Peyer's patch (tissue), 4 donors: ENCODE results near the gene TAS2R46. TPM values are rescaled to one million over a fixed set of nuclear protein-coding genes. Genes with fewer than 3 reads are reported as not detected.

Experiments
- DNase-seq, 3 donors: peaks; one replicate each; pipeline ENCODE4 v3.0.0-alpha.2; 2017 to 2019
- H3K27ac ChIP-seq, 4 donors: fragments of 200-600 bp; sonication (generic); one replicate each; pipeline ENCODE4 v1.5.1; 2016 to 2019
- H3K27me3 ChIP-seq, 2 donors: fragments of 200-600 bp; sonication (generic); one replicate each; pipeline ENCODE4 v1.5.1; 2019
- H3K36me3 ChIP-seq, 3 donors: fragments of 200-600 bp; sonication (generic); one replicate each; pipeline ENCODE4 v1.5.1; 2016 to 2019
- H3K4me1 ChIP-seq, 4 donors: fragments of 200-600 bp; sonication (generic); one replicate each; pipeline ENCODE4 v1.5.1; 2016 to 2019
- H3K4me3 ChIP-seq, 4 donors: fragments of 200-600 bp; sonication (generic); 1 replicate in 3 of 4; 2 replicates in 1 of 4; pipeline ENCODE4 v1.5.1; 2016 to 2019; ENCODE audit warnings: mild to moderate bottlenecking in 1 of 4
- H3K9me3 ChIP-seq, 4 donors: fragments of 200-600 bp; sonication (generic); one replicate each; pipeline ENCODE4 v1.5.1; 2016 to 2019; ENCODE audit warnings: mild to moderate bottlenecking in 1 of 4
- CTCF ChIP-seq, 6 experiments: fragments of 450-650 bp in 4 of 6; fragments of 200-600 bp in 2 of 6; sonication (generic) in 1 of 6; IDR thresholded peaks; one replicate each; pipeline ENCODE4 v1.5.1; 2017 to 2019; ENCODE audit warnings: antibody characterized with exemption in 6 of 6, mild to moderate bottlenecking in 3 of 6, moderate library complexity in 1 of 6
- POLR2A ChIP-seq, 2 donors: fragments of 450-650 bp; IDR thresholded peaks; one replicate each; pipeline ENCODE4 v1.5.1; 2017; ENCODE audit warnings: antibody characterized with exemption in 2 of 2, mild to moderate bottlenecking in 2 of 2, moderate library complexity in 2 of 2
- total RNA-seq, 4 donors: library from RNA; depleted of rRNA; stranded (reverse); fragments of >200 nt; gene quantifications; one replicate each; pipeline ENCODE4 v1.1.0, GENCODE V29; 2016

The TAS2R46 gene
- total RNA-seq, 4 donors from 2014 or later, result 3.2 to 6.1 (median 4.2) TPM; not detected in 1

- DNase-seq, result no peak
Measured at GRCh38 chr12:11026118-11026517, 36.0 kb downstream of the TAS2R46 start.

GRCh38 chr12:11023387-11023786 lies 38.7 kb downstream of the TAS2R46 start:
- Histone ChIP-seq H3K4me3 (no peak overlapping the region), H3K9me3 (no peaks in the 10 kb centered on the region), H3K27me3 (no peaks in the 10 kb centered on the region), H3K4me1 (no peaks in the 10 kb centered on the region), H3K36me3 (peaks cover 0 to 7% (median 0%) of the 10 kb centered on the region in 3 donors), H3K27ac (no peak overlapping the region)
- no peak for TF ChIP-seq CTCF (IDR thresholded peaks at IDR 0.05)
- no peak for TF ChIP-seq POLR2A (IDR thresholded peaks at IDR 0.05)
- DNase-seq, result no peak

More at GRCh38 chr12:11026118-11026517, 36.0 kb downstream of the TAS2R46 start:
- Histone ChIP-seq H3K36me3 (peaks cover 0 to 7% (median 0%) of the 10 kb centered on the region in 3 donors), H3K9me3 (no peaks in the 10 kb centered on the region), H3K4me1 (no peaks in the 10 kb centered on the region), H3K4me3 (no peak overlapping the region), H3K27me3 (no peaks in the 10 kb centered on the region), H3K27ac (no peak overlapping the region)
- TF ChIP-seq POLR2A (IDR thresholded peaks at IDR 0.05) (no peak), CTCF (IDR thresholded peaks at IDR 0.05) (no peak)

- H3K9me3 ChIP-seq, result no peaks in the 10 kb centered on the region
- no peak within 1 kb of the TSS for H3K4me3 ChIP-seq
- TF ChIP-seq CTCF (IDR thresholded peaks at IDR 0.05) (no peak), POLR2A (IDR thresholded peaks at IDR 0.05) (no peak)
- no peaks in the 10 kb centered on the region for H3K36me3 ChIP-seq
- H3K4me1 ChIP-seq, result no peaks in the 10 kb centered on the region
- H3K27me3 ChIP-seq, result no peaks in the 10 kb centered on the region
- DNase-seq, result no peak
- no peak within 1 kb of the TSS for H3K27ac ChIP-seq
Measured at GRCh38 chr12:11022520-11022919, 39.6 kb downstream of the TAS2R46 start, which contains the start of gene TAS2R19. TAS2R19 (minus strand) TSS chr12:11022620; CDS start chr12:11022571, 49 bp downstream.

- no peaks in the 10 kb centered on the region for H3K36me3 ChIP-seq
- DNase-seq, result no peak
- H3K27me3 ChIP-seq, result no peaks in the 10 kb centered on the region
- no peak for TF ChIP-seq POLR2A (IDR thresholded peaks at IDR 0.05)
- no peak for TF ChIP-seq CTCF (IDR thresholded peaks at IDR 0.05)
- H3K9me3 ChIP-seq, result no peaks in the 10 kb centered on the region
- peaks cover 0 to 10% (median 1%) of the 10 kb centered on the region in 4 donors for H3K4me1 ChIP-seq
- H3K27ac ChIP-seq, result peak overlapping the region in 2 of 4 donors; percentile 57 to 82
- H3K4me3 ChIP-seq, result no peak overlapping the region
Measured at GRCh38 chr12:11016937-11017336, 45.2 kb downstream of the TAS2R46 start.

GRCh38 chr12:11015775-11016430 lies 46.2 kb downstream of the TAS2R46 start:
- no peaks in the 10 kb centered on the region for H3K27me3 ChIP-seq
- no peaks in the 10 kb centered on the region for H3K9me3 ChIP-seq
- peak overlapping the region in 1 of 4 donors; percentile 20 for H3K4me3 ChIP-seq
- no peaks in the 10 kb centered on the region for H3K36me3 ChIP-seq
- peak overlapping the region in 3 of 4 donors; percentile 31 to 82 (median 57) for H3K27ac ChIP-seq
- peaks cover 0 to 10% (median 1%) of the 10 kb centered on the region in 4 donors for H3K4me1 ChIP-seq
- TF ChIP-seq POLR2A (IDR thresholded peaks at IDR 0.05), result no peak
- no peak for TF ChIP-seq CTCF (IDR thresholded peaks at IDR 0.05)
- peak in 1 of 3 donors; percentile 69 for DNase-seq
